GM18951 (cell line): Measurements from ENCODE around the gene PHYKPL.

Experiments used
- POLR2A ChIP-seq: IDR thresholded peaks from 4 replicates; pipeline ENCODE4 v1.6.1; 2011; ENCODE audit warnings: mild to moderate bottlenecking; ENCODE audit not compliant: insufficient read length, insufficient read depth; ENCODE audit errors: extremely low read depth
- in situ Hi-C: fragments of 300-500 bp; cut with MboI; formaldehyde crosslinking; loops from one replicate; pipeline ENCODE4 v1.12.0; 2022; ENCODE audit warnings: low sequenced_read_pairs, mixed read lengths, inconsistent platforms; ENCODE audit not compliant: unreplicated experiment

The PHYKPL gene

DNA sequence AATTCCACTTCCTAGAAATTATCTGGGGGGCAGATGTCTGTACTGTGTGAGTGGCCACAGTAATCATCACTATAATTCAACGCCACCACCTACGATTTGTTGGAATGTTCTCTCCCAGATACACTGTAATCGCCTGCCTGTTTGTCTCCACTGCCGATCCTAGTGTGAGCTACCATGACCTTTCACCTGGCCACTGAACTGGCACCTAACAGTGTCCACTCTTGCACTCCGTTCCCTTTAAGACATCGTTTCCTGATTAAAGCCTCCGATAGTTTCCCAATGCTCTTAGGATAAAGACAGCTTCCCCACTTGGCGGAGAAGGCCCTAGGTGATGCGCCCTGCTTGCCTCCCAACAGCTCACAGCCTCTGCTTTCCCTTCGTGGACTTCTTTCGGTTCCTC is 4.0 kb downstream of the PHYKPL start:
- in situ Hi-C loops: no loop called here
- no peak for TF ChIP-seq POLR2A

DNA sequence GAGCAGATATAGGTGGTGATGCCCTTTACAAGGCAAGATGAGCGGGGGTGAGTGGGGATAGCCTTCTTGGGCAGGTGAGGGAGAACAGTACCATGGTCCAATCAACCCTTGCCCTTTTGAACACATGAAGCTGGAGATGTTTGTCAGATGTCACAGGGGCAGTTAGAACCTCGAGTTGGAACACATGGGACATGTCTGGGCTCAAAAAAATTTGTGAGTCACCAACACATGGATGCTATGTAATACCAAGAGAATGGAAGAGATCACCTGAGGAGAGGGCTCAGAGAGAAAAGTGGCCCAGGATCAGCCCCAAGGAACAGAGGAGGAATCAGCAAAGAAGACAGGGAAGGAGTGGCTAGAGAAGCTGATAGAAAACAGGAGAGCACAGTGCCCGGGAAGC is 4.7 kb downstream of the PHYKPL start:
- TF ChIP-seq POLR2A: no peak
- in situ Hi-C loops: no loop called here

- in situ Hi-C loops: no loop called here
- no peak for TF ChIP-seq POLR2A
Observed at GRCh38 chr5:178227138-178227659, 5.4 kb downstream of the PHYKPL start.

GRCh38 chr5:178225174-178225573 is 7.4 kb downstream of the PHYKPL start:
- in situ Hi-C loops: no loop called here
- TF ChIP-seq POLR2A: no peak

DNA sequence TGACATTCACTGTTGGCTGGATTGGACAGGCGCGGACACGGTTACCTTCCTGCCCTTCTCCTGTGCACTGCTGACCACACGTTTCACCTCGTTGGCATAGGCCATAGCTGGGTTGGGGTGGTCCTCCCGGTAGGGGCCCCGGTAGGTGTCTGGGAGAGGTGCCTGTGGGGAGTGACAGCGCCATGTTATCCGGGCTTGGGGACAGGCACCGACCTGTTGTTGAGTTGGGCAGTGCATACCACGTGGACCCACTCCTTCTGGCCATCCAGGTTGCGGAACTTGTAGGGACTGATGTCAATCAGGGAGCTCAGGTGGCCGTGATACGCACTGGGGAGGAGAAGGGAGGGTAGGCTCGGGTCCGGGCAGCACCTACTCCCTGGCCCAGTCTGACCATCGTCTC is 8.2 kb downstream of the PHYKPL start:
- TF ChIP-seq POLR2A: no peak
- in situ Hi-C loops: no loop called here

DNA sequence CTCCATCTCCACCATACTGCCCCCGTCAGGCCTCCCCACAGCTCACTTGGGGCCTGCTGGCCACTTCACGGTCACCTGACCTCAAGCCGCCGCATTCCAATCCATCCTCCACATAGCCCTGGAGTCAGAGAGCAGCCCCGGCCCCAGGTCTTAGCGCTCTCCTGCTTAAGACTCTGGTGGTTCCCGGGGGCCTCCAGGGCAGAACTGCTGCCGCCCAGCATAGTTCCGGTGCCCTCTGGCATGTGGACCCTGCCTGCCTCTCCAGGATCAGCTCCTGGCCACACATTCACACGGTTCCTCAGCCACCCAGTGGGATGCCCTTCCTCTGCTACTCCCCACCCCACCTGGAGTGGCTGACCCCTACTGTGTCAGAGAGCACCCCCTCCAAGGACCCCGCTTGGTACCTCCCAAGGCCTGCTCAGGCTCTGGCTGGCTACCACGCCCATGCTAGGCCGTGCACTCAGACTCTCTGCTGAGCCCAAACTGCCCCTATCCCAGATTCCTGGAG is 8.7 kb downstream of the PHYKPL start:
- no peak for TF ChIP-seq POLR2A
- in situ Hi-C loops: no loop called here

- no peak for TF ChIP-seq POLR2A
- in situ Hi-C loops: no loop called here
Observed at GRCh38 chr5:178223196-178223773, 9.3 kb downstream of the PHYKPL start.

- no peak for TF ChIP-seq POLR2A
- in situ Hi-C loops: no loop called here
Observed at GRCh38 chr5:178222292-178222691, 10.3 kb downstream of the PHYKPL start.

DNA sequence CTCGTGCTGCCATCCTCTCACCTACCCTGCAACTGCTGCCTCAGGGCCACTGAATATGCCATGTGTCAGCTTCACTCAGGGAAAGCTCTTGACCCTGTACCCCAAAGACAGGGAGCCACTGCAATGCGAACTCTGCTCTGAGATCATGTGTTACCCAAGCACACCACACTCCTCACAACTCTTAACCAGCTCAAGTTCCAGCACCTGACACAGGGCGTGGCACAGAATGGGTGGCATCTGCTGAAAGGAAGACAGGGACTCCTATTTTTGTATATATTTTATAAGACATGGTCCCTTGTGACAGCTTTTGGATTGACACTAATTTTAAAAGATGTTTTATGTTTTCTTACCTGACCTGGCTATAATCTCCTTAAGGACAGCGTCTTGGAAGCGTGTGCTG is 10.7 kb downstream of the PHYKPL start:
- in situ Hi-C loops: no loop called here

DNA sequence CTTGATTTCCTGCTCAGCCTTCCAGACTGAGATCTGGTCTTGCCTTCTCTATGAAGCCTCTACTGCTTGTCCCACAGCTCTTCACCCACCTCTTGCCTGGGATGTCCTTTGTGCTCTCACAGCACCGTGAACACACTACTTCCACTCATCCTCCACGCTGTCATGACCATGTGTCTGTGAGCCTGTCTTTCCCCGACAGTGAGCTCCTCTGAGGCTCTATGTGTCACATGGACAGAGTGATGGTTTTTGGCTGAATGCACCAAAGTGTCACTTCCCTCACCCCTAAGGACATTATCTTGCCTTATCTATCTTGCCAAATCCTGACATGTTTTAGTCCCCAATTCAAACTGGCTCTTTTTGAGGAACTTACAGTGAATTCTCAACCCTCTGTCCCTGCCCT is 11.3 kb downstream of the PHYKPL start:
- no peak for TF ChIP-seq POLR2A
- in situ Hi-C loops: no loop called here

More for the DNA sequence above, 10.7 kb downstream of the PHYKPL start:
- TF ChIP-seq POLR2A: no peak

DNA sequence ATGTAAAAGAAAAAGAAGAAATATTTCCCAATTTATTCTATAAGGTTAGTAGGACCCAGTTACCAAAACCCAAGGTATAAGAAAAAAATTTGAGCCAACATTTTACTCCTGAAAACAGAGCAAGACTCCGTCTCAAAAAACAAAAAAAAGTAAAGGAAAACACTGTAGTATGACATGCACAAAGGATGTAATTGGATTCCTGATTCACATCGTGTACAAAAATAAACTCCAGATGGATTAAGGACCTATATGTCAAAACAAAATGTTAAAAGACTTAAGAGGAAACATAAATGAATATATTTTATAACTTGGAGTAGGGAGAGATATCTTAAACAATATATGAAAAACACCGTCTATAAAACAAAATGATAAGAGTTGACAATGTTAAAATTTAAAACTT is 13.8 kb downstream of the PHYKPL start:
- in situ Hi-C loops: no loop called here
- TF ChIP-seq POLR2A: no peak

DNA sequence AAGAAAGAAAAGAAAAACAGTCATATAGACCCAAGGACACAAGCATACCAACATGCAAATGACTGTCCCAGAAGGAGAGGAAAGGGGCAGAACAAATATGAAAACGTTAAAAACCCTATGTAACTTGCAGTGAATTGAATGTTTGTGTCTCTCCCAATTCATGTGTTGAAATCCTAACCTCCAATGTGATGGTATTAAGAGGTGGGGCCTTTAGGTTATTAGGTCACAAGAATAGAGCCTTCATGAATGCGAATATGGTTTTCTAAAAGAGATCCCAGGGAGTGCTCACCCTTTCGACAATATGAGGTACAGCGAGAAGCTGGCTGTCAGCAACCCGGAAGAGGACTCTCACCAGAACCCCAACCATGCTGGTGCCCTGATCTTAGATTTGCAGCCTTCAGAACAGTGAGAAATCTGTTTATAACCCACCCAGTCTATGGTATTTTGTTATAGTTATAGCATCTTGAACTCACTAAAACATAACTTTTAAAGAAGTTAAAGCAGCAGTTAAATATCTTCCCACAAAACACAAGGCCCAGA is 14.3 kb downstream of the PHYKPL start:
- TF ChIP-seq POLR2A: no peak
- in situ Hi-C loops: no loop called here

- in situ Hi-C loops: no loop called here
- TF ChIP-seq POLR2A: no peak
Observed at GRCh38 chr5:178216779-178217178, 15.8 kb downstream of the PHYKPL start.

GRCh38 chr5:178216088-178216534 is 16.5 kb downstream of the PHYKPL start:
- TF ChIP-seq POLR2A: no peak
- in situ Hi-C loops: no loop called here
